HG02763 (cell line): ENCODE measurements around the gene DDC.

Source experiments
- ATAC-seq: cut with Tn5 transposase; IDR thresholded peaks from one replicate; pipeline ENCODE4 v1.9.1; 2021; ENCODE audit warnings: mild to moderate bottlenecking, moderate library complexity; ENCODE audit not compliant: unreplicated experiment

DDC gene

DNA sequence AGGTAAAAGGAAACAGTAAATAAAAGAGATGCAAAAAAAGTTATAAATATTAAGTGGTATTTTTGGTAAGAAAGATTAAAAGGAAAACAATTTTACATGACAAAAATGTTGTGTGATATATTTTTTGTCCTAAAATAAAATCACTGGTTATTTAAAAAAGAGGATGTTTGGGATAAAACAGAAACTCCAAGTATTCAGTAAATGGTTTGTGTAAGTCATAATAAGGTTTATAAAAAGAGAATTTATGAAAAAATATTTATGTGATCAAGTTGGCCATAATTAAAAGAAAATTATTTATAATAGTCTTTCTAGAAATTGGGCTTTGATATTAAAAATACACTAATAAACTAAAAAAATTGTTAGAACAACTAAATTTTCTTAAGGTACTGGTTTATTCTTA lies 76.8 kb downstream of the DDC start:
- no peak for ATAC-seq

DNA sequence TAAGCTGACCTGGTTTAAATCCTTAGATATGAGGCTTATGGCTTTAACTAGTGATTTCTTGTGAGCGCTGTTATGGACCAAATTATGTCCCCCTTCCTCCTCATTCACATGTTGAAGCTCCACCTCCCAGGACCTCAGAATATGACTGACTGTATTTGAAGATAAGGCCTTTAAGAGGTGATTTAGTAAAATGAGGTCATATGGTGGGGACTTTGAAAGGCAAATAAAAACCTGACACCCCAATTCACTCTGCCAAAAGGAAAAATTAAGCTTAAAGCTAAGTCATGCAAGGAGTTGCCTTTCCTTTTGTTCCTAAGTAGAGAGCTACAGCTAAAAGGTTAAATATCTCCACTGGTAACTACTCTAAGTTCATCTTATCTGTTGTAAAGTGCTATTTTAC lies 78.7 kb downstream of the DDC start:
- no peak for ATAC-seq

DNA sequence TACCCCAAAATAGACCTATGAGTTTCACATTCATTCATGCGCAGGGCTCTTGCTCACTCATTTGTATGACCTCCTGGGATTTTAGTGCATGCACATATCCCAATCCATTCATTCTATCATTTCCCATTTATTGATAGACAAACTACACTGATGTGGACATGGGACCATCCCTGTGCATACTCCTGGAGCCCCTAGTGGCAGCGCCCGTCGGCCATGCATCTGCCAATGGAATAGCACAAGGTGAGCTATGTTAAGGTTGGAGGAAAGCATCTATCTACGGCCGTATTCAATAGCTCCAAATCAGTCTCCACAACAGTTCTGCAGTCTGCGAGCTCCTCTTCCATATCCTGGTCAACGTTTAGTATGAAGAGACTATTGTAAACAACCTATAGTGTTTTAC lies 83.3 kb downstream of the DDC start:
- no peak for ATAC-seq

GRCh38 chr7:50480797-50481196 lies 84.4 kb downstream of the DDC start:
- no peak for ATAC-seq

- ATAC-seq: no peak
Observed at GRCh38 chr7:50479743-50480517, 85.3 kb downstream of the DDC start.

DNA sequence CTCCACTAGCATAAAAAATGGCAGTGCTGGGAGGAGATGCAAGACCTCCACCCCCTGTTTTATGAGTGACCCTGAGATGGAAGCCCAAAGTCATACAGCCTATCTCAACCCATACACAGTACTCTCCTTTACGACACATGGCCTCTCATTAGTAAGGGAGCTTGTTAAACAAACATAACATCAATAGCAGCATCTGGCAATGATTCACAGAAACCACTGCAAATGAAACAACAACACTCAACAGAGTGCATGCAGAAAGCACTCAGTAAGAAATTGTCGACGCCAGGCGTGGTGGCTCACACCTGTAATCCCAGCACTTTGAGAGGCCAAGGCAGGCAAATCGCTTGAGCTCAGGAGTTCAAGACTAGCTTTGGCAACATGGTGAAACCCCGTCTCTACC lies 87.6 kb downstream of the DDC start:
- no peak for ATAC-seq

DNA sequence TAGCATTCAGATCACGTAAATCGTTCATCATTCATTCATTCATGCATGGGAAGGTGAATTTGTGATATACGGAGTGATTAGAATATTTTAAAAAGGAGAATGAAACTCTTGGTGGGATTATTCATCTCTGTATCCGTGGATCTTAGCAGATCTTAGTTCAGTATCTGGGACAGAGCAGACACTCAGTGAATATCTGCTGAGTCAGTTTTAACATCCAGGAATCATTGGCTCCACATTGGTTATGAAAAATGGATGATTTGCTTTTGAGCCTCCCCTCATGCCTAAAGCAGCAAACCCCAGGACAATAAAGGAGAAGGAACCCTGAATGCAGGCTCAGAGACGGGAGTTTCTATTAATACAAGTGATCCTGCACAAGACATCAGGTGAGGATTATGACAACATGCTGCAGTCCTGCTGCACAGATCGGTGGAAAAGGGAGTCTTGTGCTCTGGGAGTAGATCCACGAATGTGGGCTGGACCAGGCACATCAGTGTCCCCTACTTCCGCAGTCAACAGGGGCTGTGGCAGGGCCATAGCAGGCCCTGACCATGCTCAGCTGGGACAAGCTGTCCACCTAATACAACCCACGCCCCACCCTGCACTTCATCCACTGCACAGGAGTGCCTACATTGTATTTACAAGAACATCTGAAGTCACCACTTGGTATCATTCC lies 88.1 kb downstream of the DDC start:
- ATAC-seq: no peak

- no peak for ATAC-seq
Observed at GRCh38 chr7:50475340-50475739, 89.9 kb downstream of the DDC start.

- ATAC-seq: no peak
Observed at GRCh38 chr7:50474382-50475160, 90.6 kb downstream of the DDC start.

GRCh38 chr7:50473531-50473930 lies 91.7 kb downstream of the DDC start:
- ATAC-seq: no peak

GRCh38 chr7:50472427-50472826 lies 92.8 kb downstream of the DDC start:
- ATAC-seq: no peak

- no peak for ATAC-seq
Observed at GRCh38 chr7:50471970-50472369, 93.2 kb downstream of the DDC start.

DNA sequence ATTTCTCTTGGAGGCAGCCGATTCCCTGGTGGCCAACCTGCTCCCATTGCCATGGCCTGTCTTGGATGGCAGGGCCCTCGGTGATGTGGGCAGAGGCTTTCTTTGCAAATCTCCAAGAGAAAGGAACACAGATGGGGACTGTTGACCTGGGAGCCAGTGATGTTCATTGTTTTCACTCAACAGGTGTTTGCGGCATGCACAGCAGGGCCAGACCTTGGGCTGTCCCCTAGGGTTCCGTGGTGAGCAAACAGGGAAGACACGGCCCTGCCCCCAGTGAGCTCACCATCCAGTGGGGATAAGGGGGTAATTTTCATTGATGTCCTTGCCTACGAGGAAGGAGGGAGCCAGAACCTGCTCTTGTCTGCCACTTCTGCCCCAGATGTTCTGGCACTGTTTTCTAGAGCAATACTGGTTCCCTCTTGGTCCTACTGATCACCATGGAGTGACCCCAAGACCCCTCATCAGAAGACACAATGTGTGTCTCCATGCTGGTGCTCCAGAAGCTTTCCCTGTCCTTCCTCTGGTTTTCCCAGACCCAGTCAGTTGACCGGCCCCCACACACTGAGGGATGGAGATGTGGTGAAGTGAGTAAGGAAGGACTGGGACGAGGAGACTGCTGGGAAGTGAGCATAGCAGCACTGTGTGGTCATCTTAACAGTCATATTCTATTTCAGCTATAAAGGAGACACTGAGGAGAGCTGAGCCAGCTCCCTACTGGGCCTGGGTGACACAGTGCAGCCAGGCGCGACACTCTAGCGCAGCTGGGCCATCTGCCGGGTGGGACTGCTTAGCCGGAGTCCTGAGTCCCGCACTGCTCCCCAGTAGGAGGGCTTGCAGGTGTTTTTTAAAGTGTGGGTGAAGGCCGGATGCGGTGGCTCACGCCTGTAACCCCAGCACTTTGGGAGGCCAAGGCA lies 94.7 kb downstream of the DDC start:
- ATAC-seq: no peak

GRCh38 chr7:50469181-50469580 lies 96.0 kb downstream of the DDC start:
- no peak for ATAC-seq

DNA sequence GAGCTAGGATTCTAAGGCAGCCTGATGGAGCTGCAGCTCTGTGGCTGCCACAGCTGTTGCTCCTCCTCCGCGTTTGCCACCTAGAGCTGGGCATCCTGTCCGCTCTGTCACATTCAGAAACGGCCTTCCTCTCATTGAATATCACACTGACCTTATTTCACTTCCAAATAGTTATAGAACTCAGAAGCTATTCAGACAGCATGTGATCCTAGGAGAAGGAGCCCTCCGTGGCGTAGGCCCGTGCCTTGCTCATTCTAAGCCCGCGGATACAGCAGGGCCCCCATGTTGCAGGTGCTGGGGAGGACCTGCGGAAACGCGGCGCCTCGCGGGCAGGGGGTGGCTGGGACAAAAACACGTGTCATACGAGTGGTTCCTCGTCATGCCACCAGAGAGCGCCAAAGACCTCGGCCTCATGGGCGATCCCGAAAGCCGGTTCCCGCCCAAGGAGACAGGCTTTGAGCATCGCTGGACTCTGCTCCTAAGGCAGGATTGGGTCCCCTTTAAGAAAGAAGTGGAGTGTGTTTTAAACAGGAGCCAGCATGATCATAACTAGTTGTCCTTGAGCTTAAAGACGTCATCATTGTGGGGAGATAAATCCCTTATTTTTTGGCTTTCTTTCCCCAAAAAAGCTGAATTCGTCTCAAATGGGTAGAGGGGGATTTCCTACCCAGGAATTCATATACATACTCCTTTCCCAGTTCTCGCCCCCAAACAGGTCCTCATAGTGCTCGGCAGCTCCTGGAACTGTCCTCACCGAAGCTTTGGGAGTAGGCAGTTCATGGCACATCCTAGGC lies 97.2 kb downstream of the DDC start:
- ATAC-seq: peak; percentile 77

DNA sequence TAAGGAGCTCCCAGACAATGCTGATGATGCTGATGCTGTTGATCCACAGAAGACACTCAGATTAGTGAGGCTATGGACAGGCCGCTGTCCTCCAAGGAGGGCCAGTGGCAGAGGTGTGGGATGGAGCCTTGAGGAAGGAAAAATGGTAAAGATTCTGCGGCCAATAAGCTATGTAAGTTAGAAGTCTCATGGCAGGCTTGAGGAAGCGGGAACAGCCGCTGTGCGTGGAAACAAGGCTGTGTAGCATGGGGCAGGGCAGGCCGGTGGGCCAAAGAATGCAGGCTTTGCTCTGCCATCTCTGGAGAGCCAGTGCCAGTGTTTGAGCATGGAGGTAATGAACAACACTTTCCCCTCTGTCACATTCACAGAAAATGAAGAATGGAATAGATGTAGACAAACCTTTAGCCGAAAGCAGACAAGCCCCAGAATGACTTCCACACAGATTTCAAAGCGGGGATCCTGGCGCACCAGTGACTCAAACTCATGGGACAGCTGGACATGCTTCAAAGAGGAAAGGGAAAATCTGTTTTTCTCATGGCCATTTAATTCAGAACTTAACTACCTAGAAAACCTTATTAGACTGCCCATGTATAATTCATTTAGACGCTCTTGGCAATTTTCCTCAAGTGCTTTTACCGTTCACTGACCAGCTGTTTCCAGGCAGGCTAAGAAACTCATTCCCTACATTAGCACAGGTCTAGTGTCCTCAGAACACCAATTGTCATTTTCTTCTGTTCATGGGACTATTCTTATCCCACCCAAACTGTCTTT lies 98.2 kb downstream of the DDC start:
- no peak for ATAC-seq

DNA sequence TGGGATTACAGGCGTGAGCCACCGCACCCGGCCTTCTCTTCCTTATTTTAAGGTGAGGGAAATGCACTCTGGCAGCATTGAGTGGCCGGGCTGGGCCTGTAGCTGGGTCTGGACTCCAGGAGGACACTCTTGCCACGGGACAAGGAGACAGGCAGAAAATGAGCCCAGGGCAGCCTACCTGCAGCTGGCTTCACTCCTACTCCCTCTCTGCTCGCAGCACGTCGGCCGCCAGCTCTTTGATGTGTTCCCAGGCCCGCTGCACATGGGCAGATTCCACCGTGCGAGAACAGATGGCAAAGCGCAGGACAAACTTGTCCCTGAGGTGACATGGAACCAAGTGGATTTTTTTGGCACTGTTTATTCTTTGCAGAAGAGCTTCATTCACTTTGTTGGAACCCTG lies 102.2 kb downstream of the DDC start:
- ATAC-seq: no peak

- no peak for ATAC-seq
Observed at GRCh38 chr7:50462361-50462760, 102.8 kb downstream of the DDC start.

- no peak for ATAC-seq
Observed at GRCh38 chr7:50461695-50462094, 103.5 kb downstream of the DDC start.
